HCT116 (cell line): Measurements from ENCODE around the gene SND1.

Source experiments
- ATF3 ChIP-seq: IDR thresholded peaks from 2 replicates; pipeline ENCODE4 v1.6.1; 2012
- CTCF ChIP-seq, 3 experiments: fragments of 200-600 bp in 1 of 3; sonication (generic) in 1 of 3; IDR thresholded peaks in 2 of 3; conservative IDR thresholded peaks in 1 of 3; 2 replicates each; pipeline ENCODE4 v1.5.1; 2012 to 2017; ENCODE audit warnings: low read depth in 2 of 3, low read length in 2 of 3, antibody characterized with exemption in 1 of 3, borderline replicate concordance in 1 of 3, control low read depth in 1 of 3, mild to moderate bottlenecking in 1 of 3, mixed read lengths in 1 of 3, mixed run types in 1 of 3, moderate library complexity in 1 of 3; ENCODE audit not compliant: insufficient read depth in 1 of 3
- EZH2 ChIP-seq: fragments of 200-600 bp; sonication (generic); IDR thresholded peaks from 2 replicates; pipeline ENCODE4 v1.6.1; 2017; ENCODE audit warnings: antibody characterized with exemption, mixed run types
- EZH2phosphoT487 ChIP-seq: fragments of 200-600 bp; IDR thresholded peaks from 2 replicates; pipeline ENCODE4 v1.6.1; 2018; ENCODE audit warnings: antibody characterized with exemption, borderline replicate concordance
- JUND ChIP-seq: IDR thresholded peaks from 2 replicates; pipeline ENCODE4 v1.6.1; 2012
- POLR2A ChIP-seq: IDR thresholded peaks from 2 replicates; pipeline ENCODE4 v1.7.0; 2011; ENCODE audit warnings: borderline replicate concordance; ENCODE audit not compliant: insufficient read depth, insufficient read length; ENCODE audit errors: extremely low read depth
- RAD21 ChIP-seq: IDR thresholded peaks from 2 replicates; pipeline ENCODE4 v1.6.1; 2012; ENCODE audit warnings: low read depth, mild to moderate bottlenecking
- REST ChIP-seq: IDR thresholded peaks from 2 replicates; pipeline ENCODE4 v1.6.1; 2012; ENCODE audit warnings: low read depth
- SIN3A ChIP-seq: IDR thresholded peaks from 2 replicates; pipeline ENCODE4 v1.6.1; 2012; ENCODE audit warnings: low read depth
- TCF7L2 ChIP-seq: IDR thresholded peaks from 2 replicates; pipeline ENCODE4 v1.7.0; 2011; ENCODE audit warnings: borderline replicate concordance, inconsistent platforms; ENCODE audit not compliant: insufficient read depth, insufficient read length; ENCODE audit errors: extremely low read depth
- YY1 ChIP-seq: IDR thresholded peaks from 2 replicates; pipeline ENCODE4 v1.6.1; 2011; ENCODE audit warnings: low read length, low read depth, moderate library complexity, mild to moderate bottlenecking; ENCODE audit not compliant: insufficient replicate concordance; ENCODE audit errors: extremely low read depth

- no peak for TF ChIP-seq YY1
- TF ChIP-seq RAD21 = no peak
- TF ChIP-seq CTCF (IDR thresholded peaks at IDR 0.05 in 2 of 3, conservative IDR thresholded peaks at IDR 0.05 in 1 of 3; ENCODE audit: borderline replicate concordance in 1 of 3, insufficient read depth in 1 of 3, low read depth in 2 of 3, low read length in 2 of 3) = no peak
- TF ChIP-seq SIN3A = no peak
- no peak for TF ChIP-seq JUND
- no peak for TF ChIP-seq POLR2A
- no peak for TF ChIP-seq EZH2
- no peak for TF ChIP-seq ATF3
- no peak for TF ChIP-seq EZH2phosphoT487
- TF ChIP-seq TCF7L2 = no peak
- no peak for TF ChIP-seq REST
These were observed 169.2 kb downstream of the SND1 start for GRCh38 chr7:127821146-127821545.
